ENCODE results near the gene GEMIN2. TPM values are rescaled to one million over a fixed set of nuclear protein-coding genes. Genes with fewer than 3 reads are reported as not detected.
A peak's percentile ranks its signal among the peaks of the same experiment; 100 is the strongest.

GEMIN2 gene
- total and polyA plus RNA-seq, 2 donors (not counting 3 experiments of a cell fraction or from before 2014, with no cell fraction given), result 14.3 to 19.5 TPM

GRCh38 chr14:39184628-39185255 is 70.6 kb downstream of the GEMIN2 start:
- TF ChIP-seq MYC (IDR thresholded peaks at IDR 0.05; ENCODE audit: low read depth, low read length) (no peak), CTCF (IDR thresholded peaks at IDR 0.05; ENCODE audit: extremely low read depth in 1 of 2, insufficient read depth in 1 of 2, low read depth in 1 of 2, low read length in 2 of 2) (no peak), POLR2A (IDR thresholded peaks at IDR 0.05; ENCODE audit: low read depth, low read length) (no peak), FOS (IDR thresholded peaks at IDR 0.05; ENCODE audit: borderline replicate concordance, insufficient read depth, low read length) (no peak), EZH2 (IDR thresholded peaks at IDR 0.05; ENCODE audit: borderline replicate concordance, low read depth, low read length, severe bottlenecking) (no peak), JUN (IDR thresholded peaks at IDR 0.05; ENCODE audit: borderline replicate concordance, insufficient read depth, insufficient read length, low read depth) (no peak), GATA2 (IDR thresholded peaks at IDR 0.05; ENCODE audit: insufficient read depth, insufficient read length, low read depth, low read length) (no peak), MAX (IDR thresholded peaks at IDR 0.05; ENCODE audit: insufficient read depth, insufficient read length) (no peak), POLR2AphosphoS5 (IDR thresholded peaks at IDR 0.05; ENCODE audit: insufficient read depth, low read depth, low read length) (no peak)
- FAIRE-seq (peak; percentile 15), DNase-seq (ENCODE audit: low read depth, low spot score) (no peak)
- Histone ChIP-seq H3K9ac (replicated peaks; ENCODE audit: extremely low read depth, insufficient read depth, low read length) (no peak overlapping the region), H4K20me1 (replicated peaks; ENCODE audit: control insufficient read depth, extremely low read depth, insufficient read depth, low read length) (no peaks in the 10 kb centered on the region), H3K9me1 (replicated peaks; ENCODE audit: control insufficient read depth, extremely low read depth, insufficient read depth, low read length) (no peaks in the 10 kb centered on the region), H3K4me3 (replicated peaks in 1 of 3; ENCODE audit: insufficient read depth in 1 of 3, low read depth in 1 of 3, low read length in 3 of 3) (no peak overlapping the region), H3K9me3 (replicated peaks; ENCODE audit: control insufficient read depth, insufficient read depth, low read length) (no peaks in the 10 kb centered on the region), H3K4me1 (ENCODE audit: control insufficient read depth, extremely low read depth, insufficient read depth, low read length) (peaks cover 17% of the 10 kb centered on the region), H3K79me2 (ENCODE audit: control insufficient read depth, insufficient read depth, low read length) (peaks cover 13% of the 10 kb centered on the region), H3K27ac (ENCODE audit: insufficient read depth, low read depth, low read length) (no peak overlapping the region), H2AFZ (ENCODE audit: low read depth, low read length) (no peak overlapping the region), H3K4me2 (ENCODE audit: insufficient read depth, low read length) (no peak overlapping the region), H3K36me3 (ENCODE audit: control insufficient read depth in 2 of 2, extremely low read depth in 1 of 2, insufficient read depth in 2 of 2, low read length in 2 of 2) (peaks cover 15 to 37% of the 10 kb centered on the region in 2 experiments), H3K27me3 (ENCODE audit: control insufficient read depth in 2 of 2, insufficient read depth in 2 of 2, low read length in 2 of 2) (no peaks in the 10 kb centered on the region)
- ChIA-PET POLR2A (interaction anchor here (0.6 to 1.2 kb wide), 2 partner anchors 10 to 15 kb away, joined by 3 to 5 read pairs; partner anchors contain the start of genes PNN and TRAPPC6B), CTCF (interaction anchor here (1.0 to 1.2 kb wide), 5 partner anchors 17 to 242 kb away, joined by 3 read pairs; no protein-coding TSS in a partner anchor)
- BruUV-seq (replicated peaks), result no TSS peak
- dilution Hi-C loops (cut with MboI; ENCODE audit: extremely low pct_ligation_motif_present, low sequenced_read_pairs), result no loop called here
- intact Hi-C loops (cut with micrococcal nuclease), result no loop called here

Data from endothelial cell of umbilical vein (primary cell).